ENCODE results near the gene SETBP1.

- TF ChIP-seq TAF1 (IDR thresholded peaks at IDR 0.05; ENCODE audit: borderline replicate concordance, low read depth, low read length) (no peak), POLR2AphosphoS5 (IDR thresholded peaks at IDR 0.05; ENCODE audit: low read depth, low read length) (no peak)
Measured at GRCh38 chr18:44950685-44951195, 270.1 kb downstream of the SETBP1 start.
